Measurements from ENCODE around the gene DNAJC7.
A peak's percentile ranks its signal among the peaks of the same experiment; 100 is the strongest.
"Not testable (repeated sequence)": the region's sequence is repeated elsewhere in the genome, so short reads cannot be mapped to it uniquely, and the experiment has no call there.

DNAJC7 gene

DNA sequence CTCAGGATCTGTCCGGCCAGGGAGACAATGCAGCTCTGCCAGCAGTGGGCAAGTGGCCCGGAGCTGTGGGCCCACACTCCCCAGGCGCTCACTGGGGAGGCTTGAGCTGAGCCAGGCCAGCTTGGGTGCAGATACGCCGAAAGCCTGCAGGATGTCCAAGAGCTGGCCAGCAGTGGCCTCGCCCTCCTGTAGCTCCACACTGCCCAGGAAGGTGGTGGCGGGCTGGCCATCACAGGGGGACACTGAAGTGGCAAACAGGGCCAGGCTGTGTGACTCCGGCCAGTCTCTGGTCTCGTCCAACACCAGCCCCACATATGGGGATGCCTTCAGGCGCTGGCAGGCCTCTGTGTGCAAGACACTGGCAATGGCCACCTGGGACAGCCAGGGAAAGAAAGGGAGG lies 23.6 kb upstream of the DNAJC7 start:
- DNase-seq = no peak

DNA sequence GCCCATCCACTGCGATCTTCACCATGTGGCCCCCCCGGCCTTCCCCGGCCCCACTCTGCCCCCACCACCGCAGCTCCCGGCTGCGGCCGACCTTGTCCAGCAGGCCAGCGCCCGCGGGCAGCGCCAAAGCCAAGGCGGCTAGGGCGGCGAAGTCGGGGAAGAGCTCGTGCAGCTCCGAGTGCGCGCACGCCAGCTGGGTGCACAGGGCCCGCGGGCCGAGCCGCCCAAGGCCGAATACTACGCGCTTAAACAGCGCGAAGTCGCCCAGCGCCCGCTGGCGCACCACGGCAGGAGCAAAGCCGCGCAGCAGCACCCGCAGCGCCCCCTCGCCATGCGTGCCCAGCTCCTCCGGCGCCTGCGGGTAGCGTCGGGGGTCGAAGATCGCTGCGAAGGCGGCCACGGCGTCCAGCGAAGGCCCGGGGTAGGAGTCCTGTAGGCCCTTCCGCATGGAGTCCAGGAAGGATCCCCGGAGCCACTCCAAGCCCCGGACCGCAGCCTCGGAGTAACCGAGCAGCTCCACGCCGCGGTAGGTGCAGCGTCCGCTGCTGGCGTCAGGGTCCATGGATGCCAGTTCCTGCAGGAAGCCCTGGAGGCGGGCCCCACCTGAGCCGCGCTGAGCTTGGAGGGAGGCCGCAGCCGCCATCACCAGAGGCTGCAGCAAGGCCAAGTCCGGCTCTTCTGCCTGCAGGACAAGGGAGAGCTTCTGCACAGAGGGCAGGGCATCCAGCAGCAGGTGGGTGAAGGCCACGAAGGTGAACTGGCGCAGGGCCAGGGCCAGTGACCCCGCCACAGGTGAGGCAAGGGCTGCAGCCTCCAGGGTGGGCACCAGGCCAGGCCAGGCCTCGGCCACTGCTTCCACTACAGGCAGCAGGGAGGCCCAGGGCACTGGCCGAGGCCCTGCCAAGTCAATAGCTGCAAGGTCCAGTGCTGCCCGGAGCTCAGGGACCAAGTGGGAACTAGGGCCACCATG lies 22.8 kb upstream of the DNAJC7 start:
- DNase-seq = no peak

GRCh38 chr17:42038221-42038973 lies 21.2 kb upstream of the DNAJC7 start:
- no peak for DNase-seq

GRCh38 chr17:42034059-42034458 lies 16.8 kb upstream of the DNAJC7 start:
- DNase-seq = no peak

DNA sequence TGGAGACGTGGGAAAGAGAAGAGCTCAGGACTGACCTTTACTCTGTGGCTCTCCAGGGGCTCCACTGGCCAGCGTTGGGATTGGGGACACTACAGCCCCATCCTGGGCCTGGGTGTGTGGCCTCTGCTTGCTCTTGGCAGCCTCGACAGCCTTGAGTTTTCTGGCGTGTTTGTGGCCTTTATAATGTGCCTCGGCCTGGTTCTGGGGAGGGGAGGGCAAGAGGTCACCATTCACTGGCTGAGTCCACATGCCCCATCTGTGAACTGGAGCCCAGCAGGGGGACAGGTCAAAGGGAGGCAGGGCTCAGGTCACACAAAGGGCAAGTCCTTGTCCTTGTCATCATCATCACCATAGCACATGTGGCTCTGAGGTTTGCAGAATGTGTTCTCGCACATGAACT lies 14.3 kb upstream of the DNAJC7 start:
- no peak for DNase-seq

GRCh38 chr17:42028791-42029127 lies 11.5 kb upstream of the DNAJC7 start:
- no peak for DNase-seq

DNA sequence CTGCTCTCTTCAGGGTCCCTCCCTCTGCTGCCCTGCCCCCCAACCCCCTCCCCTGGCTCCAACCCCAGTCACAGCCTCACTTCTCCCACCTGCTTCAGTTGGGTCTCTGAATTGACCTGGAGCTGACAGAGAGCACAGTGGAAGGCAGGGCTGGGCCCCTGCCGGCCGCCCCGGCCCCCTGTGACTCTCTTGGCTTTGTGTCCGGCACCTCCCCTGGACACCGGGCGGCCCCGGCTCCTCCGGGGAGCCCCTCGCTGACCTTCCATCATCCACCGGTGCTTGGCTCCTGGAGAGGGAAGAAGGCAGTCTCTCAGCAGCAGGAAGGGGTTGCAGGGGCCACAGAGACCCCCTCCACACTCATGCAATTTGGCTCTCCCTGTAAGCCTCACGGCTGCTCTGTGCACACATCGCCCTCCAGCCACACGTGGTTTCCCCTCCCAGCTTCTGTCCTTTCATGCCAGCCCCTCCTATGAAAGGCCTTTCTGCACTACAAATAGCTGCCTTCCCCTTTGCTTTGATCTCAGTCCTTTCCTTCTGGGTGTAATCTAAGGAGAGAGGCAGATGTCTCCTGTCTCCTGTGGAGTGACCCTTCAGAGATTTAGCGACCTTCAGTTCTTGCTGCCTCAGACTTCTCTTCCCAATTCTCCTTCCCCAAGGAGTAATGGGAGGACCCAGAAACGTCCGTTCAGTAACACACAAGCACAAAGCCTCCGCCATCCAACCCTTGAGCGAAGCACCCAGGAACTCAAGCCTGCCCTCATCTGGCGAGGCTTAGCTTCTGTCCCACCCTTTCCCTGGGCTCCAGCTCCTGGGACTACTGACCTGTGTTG lies 10.9 kb upstream of the DNAJC7 start:
- DNase-seq = peak; percentile 12 to 15

- DNase-seq = no peak
Observed at GRCh38 chr17:42027590-42027889, 10.3 kb upstream of the DNAJC7 start.

DNA sequence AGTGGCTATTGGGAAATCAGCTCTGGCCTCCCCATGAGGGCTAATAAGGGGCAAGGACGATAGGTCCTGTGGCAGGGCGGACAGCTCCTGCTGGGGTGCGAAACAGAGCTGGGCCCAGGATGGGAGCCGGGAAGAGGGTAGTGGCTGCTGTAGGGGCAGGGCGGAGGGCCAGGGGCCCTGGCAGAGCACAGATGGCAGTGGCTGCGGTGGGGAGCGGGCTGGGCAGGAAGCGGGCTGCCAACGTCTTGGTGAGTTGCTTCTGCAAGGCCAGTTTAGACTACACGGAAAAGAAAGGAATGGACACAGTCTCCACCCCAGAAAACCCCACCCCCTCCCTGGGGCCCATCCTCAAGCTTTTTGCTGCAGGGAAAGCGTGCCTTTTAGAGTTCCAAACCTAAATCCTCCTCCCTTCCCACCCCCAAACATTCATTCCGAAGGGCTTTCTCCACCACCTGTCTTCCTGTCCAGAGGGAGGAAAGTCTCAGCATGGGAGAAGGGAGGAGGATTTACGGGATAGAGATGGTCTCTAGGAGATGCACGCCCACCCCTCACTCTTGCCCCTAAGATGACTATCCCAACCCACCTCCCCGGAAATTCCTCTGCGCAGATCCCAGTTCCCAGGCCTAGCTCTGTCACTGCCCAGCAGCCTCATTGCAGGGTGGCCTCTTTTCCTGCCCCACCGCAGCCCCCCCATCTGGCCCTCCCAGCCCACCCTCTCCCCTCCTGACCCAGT lies 9.8 kb upstream of the DNAJC7 start:
- DNase-seq = no peak

GRCh38 chr17:42025936-42026335 lies 8.7 kb upstream of the DNAJC7 start:
- DNase-seq = no peak

GRCh38 chr17:42025191-42025579 lies 7.9 kb upstream of the DNAJC7 start:
- DNase-seq = no peak

- DNase-seq = peak; percentile 84 to 87
Observed at GRCh38 chr17:42023524-42024349, 6.5 kb upstream of the DNAJC7 start.

GRCh38 chr17:42020845-42021244 lies 3.6 kb upstream of the DNAJC7 start:
- not testable (repeated sequence) for DNase-seq

- peak; percentile 93 to 95 for DNase-seq
Observed at GRCh38 chr17:42019509-42020404, 2.5 kb upstream of the DNAJC7 start, which contains the start of gene NKIRAS2. NKIRAS2 (plus strand) TSS chr17:42020090; CDS start chr17:42021578, 1,488 bp downstream.

GRCh38 chr17:42018988-42019387 lies 1.7 kb upstream of the DNAJC7 start:
- no peak for DNase-seq

GRCh38 chr17:42018339-42018738 lies 1.1 kb upstream of the DNAJC7 start:
- no peak for DNase-seq

GRCh38 chr17:42017866-42018200 lies 594 bp upstream of the DNAJC7 start:
- no peak for DNase-seq

DNA sequence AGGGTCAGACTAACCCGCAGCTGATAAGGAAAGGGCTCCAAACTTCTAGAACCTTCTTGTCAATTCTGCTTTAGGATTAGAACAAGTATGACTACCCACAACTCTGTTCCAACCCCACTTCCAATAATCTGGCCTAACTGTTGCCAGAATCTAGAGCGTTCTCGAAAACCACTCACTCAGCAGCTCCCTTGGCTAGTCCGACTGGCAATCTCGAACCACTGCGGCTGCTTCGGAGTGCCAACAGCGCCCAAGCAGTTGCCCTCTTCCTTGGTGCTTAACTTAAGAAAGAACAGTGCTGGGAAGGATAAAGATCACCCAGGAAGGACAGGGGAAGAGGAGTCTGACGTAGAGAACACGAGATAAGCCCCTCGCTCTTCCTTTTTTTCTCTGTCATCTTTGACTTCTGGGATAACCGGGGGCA lies 818 bp downstream of the DNAJC7 start:
- DNase-seq = no peak

DNA sequence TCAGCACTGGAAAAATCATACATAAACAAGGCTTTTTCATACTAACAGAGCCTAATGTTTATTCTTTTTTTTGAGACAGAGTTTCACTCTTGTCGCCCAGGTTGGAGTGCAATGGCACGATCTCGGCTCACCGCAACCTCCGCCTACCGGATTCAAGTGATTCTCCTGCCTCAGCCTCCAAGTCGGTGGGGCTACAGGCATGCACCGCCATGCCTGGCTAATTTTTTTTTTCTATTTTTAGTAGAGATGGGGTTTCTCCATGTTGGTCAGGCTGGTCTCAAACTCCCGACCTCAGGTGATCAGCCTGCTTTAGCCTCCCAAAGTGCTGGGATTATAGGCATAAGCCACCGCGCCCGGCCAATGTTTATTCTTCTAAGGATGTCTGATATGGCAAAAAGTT lies 3.5 kb downstream of the DNAJC7 start:
- not testable (repeated sequence) for DNase-seq

DNA sequence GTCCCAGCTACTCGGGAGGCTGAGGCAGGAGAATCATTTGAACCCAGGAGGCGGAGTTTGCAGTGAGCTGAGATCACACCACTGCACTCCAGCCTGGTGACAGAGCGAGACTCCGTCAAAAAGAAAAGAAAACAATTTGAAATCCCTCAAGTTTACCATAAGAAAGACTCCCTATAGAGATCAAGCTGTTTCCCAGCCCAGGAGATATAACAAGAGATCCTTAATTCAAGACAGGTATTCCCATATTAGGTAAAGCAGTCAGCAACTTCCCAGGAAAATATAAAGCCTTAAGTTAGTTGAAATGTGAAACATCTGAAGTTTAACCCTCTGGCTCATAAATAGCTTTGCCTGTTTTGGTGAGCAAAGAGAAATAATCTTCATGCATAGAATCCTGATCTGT lies 4.9 kb downstream of the DNAJC7 start:
- DNase-seq = not testable (repeated sequence)

Measured in AML-193 (cell line).